Right atrium auricular region (tissue), 2 donors: ENCODE measurements around the gene NEUROG2. TPM values are rescaled to one million over a fixed set of nuclear protein-coding genes. Genes with fewer than 3 reads are reported as not detected.

Experiments used
- DNase-seq: peaks from one replicate; pipeline ENCODE4 v3.0.0-alpha.2; 2019; ENCODE audit warnings: low spot score
- H3K27ac ChIP-seq, 2 donors: fragments of 200-600 bp; sonication (generic); 1 replicate in 1 of 2; 2 replicates in 1 of 2; pipeline ENCODE4 v1.5.1; 2016 to 2019
- H3K27me3 ChIP-seq, 2 donors: fragments of 200-600 bp; sonication (generic); one replicate each; pipeline versions ENCODE4 v1.5.1 to v1.6.0; 2017 to 2019
- H3K36me3 ChIP-seq: fragments of 200-600 bp; sonication (generic); one replicate; pipeline ENCODE4 v1.5.1; 2016
- H3K4me1 ChIP-seq, 2 donors: fragments of 200-600 bp; sonication (generic); one replicate each; pipeline versions ENCODE4 v1.5.1 to v1.6.0; 2017 to 2019
- H3K4me3 ChIP-seq, 2 donors: fragments of 200-600 bp; sonication (generic); 1 replicate in 1 of 2; 2 replicates in 1 of 2; pipeline ENCODE4 v1.5.1; 2017 to 2019; ENCODE audit warnings: mild to moderate bottlenecking in 1 of 2, moderate library complexity in 1 of 2
- H3K9me3 ChIP-seq, 2 donors: fragments of 200-600 bp; sonication (generic); one replicate each; pipeline ENCODE4 v1.5.1; 2019
- total RNA-seq, 2 donors: library from RNA; depleted of rRNA; stranded (reverse); fragments of >200 nt; gene quantifications; one replicate each; pipeline ENCODE4 v1.1.0, GENCODE V29; 2016
- TF ChIP-seq, protein P1 (sequence below), 2 donors: fragments of 200-600 bp; sonication (generic); IDR thresholded peaks; one replicate each; pipeline ENCODE4 v1.5.1; 2019; ENCODE audit warnings: antibody characterized with exemption in 2 of 2

NEUROG2 gene
- not detected for total RNA-seq

DNA sequence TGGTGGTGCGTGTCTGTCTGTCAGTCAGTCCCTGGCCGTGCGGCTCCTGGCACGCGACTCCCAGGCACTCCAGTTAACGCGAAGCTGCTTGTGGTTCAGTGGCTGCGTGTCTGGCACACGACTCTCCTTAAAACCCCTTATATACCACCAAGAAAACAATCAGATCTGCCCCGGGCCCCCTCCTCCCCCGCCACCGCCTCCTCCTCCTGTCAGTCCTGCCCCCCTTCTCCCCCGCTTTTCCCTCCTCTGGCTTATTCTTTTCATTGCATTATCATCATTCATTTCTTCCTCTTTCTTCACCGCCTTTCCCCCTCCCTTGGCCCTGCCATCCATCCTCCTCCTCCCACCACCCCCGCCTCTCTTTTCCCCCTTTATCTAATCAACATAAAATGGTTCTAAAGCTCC, at the start of gene NEUROG2:
NEUROG2 (minus strand) TSS at position 115 of the 405 bp plus-strand sequence. CDS start 705 bp downstream, outside the sequence.
- H3K4me1 ChIP-seq, result peaks cover 0 to 51% of the 10 kb centered on the region in 2 donors
- peaks cover 70 to 84% of the 10 kb centered on the region in 2 donors for H3K27me3 ChIP-seq

DNA sequence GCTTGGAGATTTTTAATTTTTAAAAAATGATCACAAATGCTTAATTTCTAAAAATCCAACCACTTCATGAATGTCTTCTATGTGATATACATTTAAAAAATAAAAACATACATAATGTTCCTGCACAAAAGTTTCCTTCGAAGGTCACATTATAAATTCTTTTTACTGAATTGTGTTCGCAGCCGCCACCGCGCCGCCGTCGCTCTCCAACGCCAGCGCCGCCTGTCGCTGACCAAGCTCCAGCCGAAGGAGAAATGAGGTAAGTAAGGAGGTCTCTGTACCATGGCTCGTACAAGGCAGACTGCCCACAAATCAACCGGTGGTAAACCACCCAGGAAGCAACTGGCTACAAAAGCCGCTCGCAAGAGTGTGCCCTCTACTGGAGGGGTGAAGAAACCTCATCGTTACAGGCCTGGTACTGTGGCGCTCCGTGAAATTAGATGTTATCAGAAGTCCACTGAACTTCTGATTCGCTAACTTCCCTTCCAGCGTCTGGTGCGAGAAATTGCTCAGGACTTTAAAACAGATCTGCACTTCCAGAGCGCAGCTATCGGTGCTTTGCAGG, 48.8 kb upstream of the NEUROG2 start:
- no peak for DNase-seq
- Histone ChIP-seq H3K4me1 (no peaks in the 10 kb centered on the region), H3K27ac (no peak overlapping the region), H3K36me3 (no peaks in the 10 kb centered on the region), H3K4me3 (no peak overlapping the region), H3K27me3 (no peaks in the 10 kb centered on the region), H3K9me3 (no peaks in the 10 kb centered on the region)
- TF ChIP-seq, protein P1, sequence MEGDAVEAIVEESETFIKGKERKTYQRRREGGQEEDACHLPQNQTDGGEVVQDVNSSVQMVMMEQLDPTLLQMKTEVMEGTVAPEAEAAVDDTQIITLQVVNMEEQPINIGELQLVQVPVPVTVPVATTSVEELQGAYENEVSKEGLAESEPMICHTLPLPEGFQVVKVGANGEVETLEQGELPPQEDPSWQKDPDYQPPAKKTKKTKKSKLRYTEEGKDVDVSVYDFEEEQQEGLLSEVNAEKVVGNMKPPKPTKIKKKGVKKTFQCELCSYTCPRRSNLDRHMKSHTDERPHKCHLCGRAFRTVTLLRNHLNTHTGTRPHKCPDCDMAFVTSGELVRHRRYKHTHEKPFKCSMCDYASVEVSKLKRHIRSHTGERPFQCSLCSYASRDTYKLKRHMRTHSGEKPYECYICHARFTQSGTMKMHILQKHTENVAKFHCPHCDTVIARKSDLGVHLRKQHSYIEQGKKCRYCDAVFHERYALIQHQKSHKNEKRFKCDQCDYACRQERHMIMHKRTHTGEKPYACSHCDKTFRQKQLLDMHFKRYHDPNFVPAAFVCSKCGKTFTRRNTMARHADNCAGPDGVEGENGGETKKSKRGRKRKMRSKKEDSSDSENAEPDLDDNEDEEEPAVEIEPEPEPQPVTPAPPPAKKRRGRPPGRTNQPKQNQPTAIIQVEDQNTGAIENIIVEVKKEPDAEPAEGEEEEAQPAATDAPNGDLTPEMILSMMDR (IDR thresholded peaks at IDR 0.05), result no peak

More for the DNA sequence above, at the start of gene NEUROG2:
- peak within 1 kb of the TSS; percentile 38 to 58 for H3K4me3 ChIP-seq
- peaks cover 0 to 10% of the 10 kb centered on the region in 2 donors for H3K9me3 ChIP-seq
- DNase-seq, result no peak
- no peaks in the 10 kb centered on the region for H3K36me3 ChIP-seq
- TF ChIP-seq, protein P1 (IDR thresholded peaks at IDR 0.05), result no peak
- no peak within 1 kb of the TSS for H3K27ac ChIP-seq

DNA sequence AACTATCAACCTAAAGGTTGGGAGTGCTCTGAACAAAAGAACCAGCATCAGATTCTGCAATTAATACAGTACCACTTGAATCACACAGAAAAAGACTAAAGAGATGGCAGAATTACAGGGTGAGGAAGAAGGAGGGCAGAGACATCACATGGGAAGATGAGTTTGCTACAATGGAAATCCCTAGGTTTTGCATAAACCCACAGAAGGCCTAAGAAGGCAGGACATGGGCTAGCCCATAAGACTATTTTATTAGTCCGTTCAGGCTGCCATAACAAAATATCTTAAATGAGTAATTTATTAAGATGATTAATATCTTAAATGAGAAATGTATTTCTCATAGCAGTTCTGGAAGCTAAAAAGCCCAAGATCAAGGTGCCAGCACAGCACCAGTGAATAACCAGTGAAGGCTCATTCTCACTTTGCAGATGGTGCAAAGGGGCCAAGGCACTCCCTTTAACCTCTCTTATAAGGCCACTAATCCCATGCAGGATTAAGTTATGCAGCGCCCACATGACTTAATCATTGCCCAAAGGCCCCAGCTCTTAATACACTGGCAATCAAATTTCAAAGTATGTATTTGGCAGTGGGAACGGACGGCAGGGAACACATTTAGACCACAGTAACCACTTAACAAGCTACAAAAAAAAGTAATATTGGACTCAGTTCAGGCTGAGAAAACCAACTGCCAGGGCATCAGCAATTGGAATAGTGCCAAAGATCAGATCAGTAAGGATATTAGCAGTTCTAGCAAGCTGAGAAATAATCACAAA, 47.6 kb upstream of the NEUROG2 start:
- H3K27me3 ChIP-seq, result no peaks in the 10 kb centered on the region
- no peak overlapping the region for H3K27ac ChIP-seq
- H3K36me3 ChIP-seq, result no peaks in the 10 kb centered on the region
- no peak for DNase-seq
- no peaks in the 10 kb centered on the region for H3K4me1 ChIP-seq
- no peak overlapping the region for H3K4me3 ChIP-seq
- TF ChIP-seq, protein P1 (IDR thresholded peaks at IDR 0.05), result no peak
- H3K9me3 ChIP-seq, result no peaks in the 10 kb centered on the region

DNA sequence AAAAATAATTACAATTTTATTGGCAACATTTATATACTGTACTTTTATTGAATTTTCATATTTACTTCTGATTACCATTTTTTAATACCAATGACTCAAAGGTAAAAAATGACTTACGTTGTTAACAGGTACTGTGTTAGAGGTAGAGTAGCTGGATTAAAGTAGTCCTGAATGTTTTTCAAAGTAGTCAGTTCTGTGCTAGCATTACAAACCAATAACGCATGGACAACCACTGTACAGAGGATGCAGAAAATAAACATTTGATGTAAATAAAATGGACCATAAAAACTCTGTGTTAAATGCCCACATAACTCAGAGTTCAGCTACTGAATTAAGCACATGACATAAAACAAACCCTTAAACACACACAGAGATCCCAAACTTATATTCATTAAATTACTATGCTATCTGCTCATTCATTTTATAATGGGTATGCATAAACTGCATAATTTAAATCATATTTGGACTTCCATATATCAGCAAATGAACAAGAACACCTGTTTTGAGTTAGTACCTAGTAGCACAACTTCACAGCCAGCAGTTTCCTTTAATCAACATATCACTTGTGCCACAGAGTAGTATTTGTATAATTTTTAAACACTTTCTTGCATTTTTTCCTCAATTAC, 46.4 kb upstream of the NEUROG2 start:
- no peaks in the 10 kb centered on the region for H3K36me3 ChIP-seq
- TF ChIP-seq, protein P1 (IDR thresholded peaks at IDR 0.05), result no peak
- no peaks in the 10 kb centered on the region for H3K9me3 ChIP-seq
- no peaks in the 10 kb centered on the region for H3K27me3 ChIP-seq
- no peak for DNase-seq
- no peak overlapping the region for H3K27ac ChIP-seq
- no peaks in the 10 kb centered on the region for H3K4me1 ChIP-seq
- H3K4me3 ChIP-seq, result no peak overlapping the region

DNA sequence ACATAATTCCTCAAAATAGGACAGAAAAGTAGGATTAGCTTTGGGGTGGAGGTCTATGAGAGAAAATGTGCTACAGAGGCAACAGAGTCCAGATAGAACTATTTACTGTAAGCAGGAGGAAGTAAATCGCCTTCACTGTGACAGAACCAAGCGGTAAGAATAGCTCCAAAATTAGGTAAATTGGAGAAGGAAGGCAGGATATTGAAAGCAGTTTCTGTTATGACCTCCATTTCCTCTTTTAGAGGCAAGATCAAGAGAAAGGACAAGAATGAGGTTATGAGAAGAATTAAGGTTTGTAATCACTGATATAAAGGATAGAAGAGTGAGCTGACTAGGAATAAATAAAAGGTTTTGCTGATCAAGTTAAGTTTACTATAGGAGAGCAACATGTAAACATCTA, 44.1 kb upstream of the NEUROG2 start:
- TF ChIP-seq, protein P1 (IDR thresholded peaks at IDR 0.05), result no peak
- H3K9me3 ChIP-seq, result no peaks in the 10 kb centered on the region

More for the DNA sequence above, 44.1 kb upstream of the NEUROG2 start:
- H3K4me3 ChIP-seq, result no peak overlapping the region
- no peaks in the 10 kb centered on the region for H3K4me1 ChIP-seq
- H3K27ac ChIP-seq, result no peak overlapping the region
- no peak for DNase-seq
- H3K27me3 ChIP-seq, result no peaks in the 10 kb centered on the region
- no peaks in the 10 kb centered on the region for H3K36me3 ChIP-seq
